ENCODE measurements around the gene RSPO1. TPM values are rescaled to one million over a fixed set of nuclear protein-coding genes. Genes with fewer than 3 reads are reported as not detected.

The RSPO1 gene
- total and polyA plus RNA-seq, 12 donors: 0.03 to 0.35 (median 0.10) TPM; not detected in 9

- 95% methylated on average over 5 of the region's 5 CpGs for WGBS, 2 donors
- ATAC-seq (no peak), DNase-seq (no peak)
- no peak for TF ChIP-seq CTCF (IDR thresholded peaks at IDR 0.05)
- Histone ChIP-seq H3K4me3 (no peak overlapping the region), H3K9me3 (no peaks in the 10 kb centered on the region), H3K27ac (no peak overlapping the region), H3K36me3 (peaks cover 0 to 100% (median 68%) of the 10 kb centered on the region in 9 donors), H3K4me1 (peaks cover 0 to 2% (median 0%) of the 10 kb centered on the region in 9 donors), H3K27me3 (no peaks in the 10 kb centered on the region)
- intact Hi-C loops (cut with DNase I): no loop called here
Measured at GRCh38 chr1:37575692-37576091, 59.0 kb downstream of the RSPO1 start.

DNA sequence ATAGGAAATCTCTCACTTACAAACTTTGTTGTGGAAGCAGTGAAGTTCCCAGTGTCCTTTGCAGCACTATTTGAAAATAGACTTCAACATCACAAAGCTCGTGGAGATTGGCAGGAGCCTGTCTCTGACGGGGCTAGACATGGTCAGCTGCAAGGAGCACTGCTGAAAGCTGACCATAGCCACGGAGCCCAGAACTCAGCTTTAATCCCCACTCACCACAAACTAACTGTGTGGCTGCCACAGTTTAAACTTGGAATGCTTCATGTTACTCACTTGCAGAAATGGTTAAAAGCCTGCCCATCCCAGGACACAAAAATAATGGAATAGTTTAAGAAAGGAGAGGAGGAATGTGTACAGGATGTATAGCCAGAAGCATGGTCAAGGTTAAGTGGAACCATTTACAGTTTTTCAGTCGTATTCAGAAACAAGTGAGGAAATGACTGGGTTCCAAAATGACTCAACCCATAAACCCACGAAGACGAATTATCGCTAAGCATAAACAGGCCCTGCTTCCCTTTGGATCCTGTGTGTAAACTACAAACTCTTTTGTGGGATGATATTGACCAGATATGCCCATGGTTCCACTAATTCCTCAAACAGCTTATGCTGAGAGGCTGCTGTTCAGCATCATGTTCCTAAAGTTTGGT lies 59.7 kb downstream of the RSPO1 start:
- ATAC-seq (no peak), DNase-seq (no peak)
- WGBS, 2 donors: 90 to 92% methylated on average over 7 of the region's 7 CpGs
- Histone ChIP-seq H3K4me1 (no peaks in the 10 kb centered on the region), H3K4me3 (no peak overlapping the region), H3K27me3 (no peaks in the 10 kb centered on the region), H3K9me3 (no peaks in the 10 kb centered on the region), H3K27ac (no peak overlapping the region), H3K36me3 (peaks cover 0 to 100% (median 70%) of the 10 kb centered on the region in 9 donors)
- intact Hi-C loops (cut with DNase I): no loop called here
- no peak for TF ChIP-seq CTCF (IDR thresholded peaks at IDR 0.05)

DNA sequence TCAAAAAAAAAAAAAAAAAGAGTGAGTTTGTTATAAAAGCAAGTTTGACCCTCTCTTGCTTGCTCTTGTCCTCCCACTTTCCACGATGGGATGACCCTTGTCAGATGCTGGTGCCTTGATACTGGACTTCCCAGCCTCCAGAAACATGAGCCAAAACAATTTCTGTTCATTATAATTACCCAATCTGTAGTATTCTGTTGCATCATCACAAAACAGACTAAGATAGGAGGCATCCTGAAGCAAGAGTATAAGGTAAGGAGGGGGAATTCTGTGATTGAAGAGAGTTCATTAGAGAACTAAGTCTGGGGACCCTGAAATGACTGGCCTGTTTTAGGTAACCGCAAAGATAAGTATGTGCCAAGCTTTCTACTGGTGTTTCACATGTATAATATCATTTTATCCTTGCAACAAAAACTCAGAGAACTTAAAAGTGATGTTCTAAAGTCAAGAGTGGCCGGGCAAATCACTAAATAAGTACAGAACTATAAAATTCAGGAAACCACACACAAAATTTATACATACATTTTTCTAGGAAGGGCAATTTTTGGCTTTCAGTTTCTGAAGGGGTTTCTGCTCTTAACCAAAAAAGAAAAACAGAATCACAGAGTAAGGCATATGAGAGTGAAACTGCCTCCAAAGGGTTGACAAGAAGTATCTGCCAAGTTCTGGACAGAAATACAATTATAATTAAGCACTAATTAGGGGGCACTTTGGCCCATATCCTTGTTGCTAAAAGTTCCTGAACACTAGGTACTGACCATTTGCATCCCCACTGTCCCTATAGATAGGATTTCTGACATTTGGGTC lies 64.0 kb downstream of the RSPO1 start:
- Histone ChIP-seq H3K4me1 (no peaks in the 10 kb centered on the region), H3K27me3 (no peaks in the 10 kb centered on the region), H3K4me3 (no peak overlapping the region), H3K27ac (no peak overlapping the region), H3K9me3 (no peaks in the 10 kb centered on the region), H3K36me3 (peaks cover 9 to 100% (median 86%) of the 10 kb centered on the region in 9 donors)
- WGBS, 2 donors: 95 to 97% methylated on average over 3 of the region's 3 CpGs
- DNase-seq (no peak), ATAC-seq (no peak)
- intact Hi-C loops (cut with DNase I): no loop called here
- TF ChIP-seq CTCF (IDR thresholded peaks at IDR 0.05): no peak

GRCh38 chr1:37567023-37567422 lies 67.7 kb downstream of the RSPO1 start:
- 63 to 79% methylated on average over 3 of the region's 3 CpGs for WGBS, 2 donors
- H3K36me3 ChIP-seq: peaks cover 0 to 98% (median 54%) of the 10 kb centered on the region in 9 donors
- DNase-seq (no peak), ATAC-seq (no peak)
- no peaks in the 10 kb centered on the region for H3K27me3 ChIP-seq
- no peaks in the 10 kb centered on the region for H3K9me3 ChIP-seq
- TF ChIP-seq CTCF (IDR thresholded peaks at IDR 0.05): no peak
- intact Hi-C loops (cut with DNase I): no loop called here
- H3K4me1 ChIP-seq: no peaks in the 10 kb centered on the region
- no peak overlapping the region for H3K4me3 ChIP-seq
- H3K27ac ChIP-seq: no peak overlapping the region

All from heart right ventricle (tissue), 16 donors.